AG04450 (cell line): ENCODE measurements around the gene HIVEP3. TPM values are rescaled to one million over a fixed set of nuclear protein-coding genes. Genes with fewer than 3 reads are reported as not detected.

Experiments
- CTCF ChIA-PET: fragments of 300-600, 350-600 bp; formaldehyde crosslinking; extraction: SDS; loops from one replicate; lab custom pipeline; 2022; ENCODE audit warnings: antibody characterized with exemption, inconsistent platforms; lab: Charles Lee
- POLR2A ChIA-PET: fragments of 350-600 bp; formaldehyde crosslinking; extraction: SDS; loops from one replicate; lab custom pipeline; 2021; ENCODE audit warnings: antibody characterized with exemption, inconsistent platforms; lab: Yijun Ruan, JAX
- DNase-seq: peaks from one replicate; pipeline ENCODE4 v3.0.0-alpha.2; 2011; ENCODE audit warnings: low read depth, low spot score
- H3K27ac ChIP-seq: one replicate; pipeline ENCODE4 v1.5.1; 2012; ENCODE audit warnings: low read depth, low read length, control low read depth
- H3K27me3 ChIP-seq: one replicate; pipeline ENCODE4 v1.6.0; 2012; ENCODE audit warnings: low read length; ENCODE audit not compliant: control insufficient read depth, insufficient read depth
- H3K4me3 ChIP-seq: 2 replicates; pipeline ENCODE4 v1.5.1; 2011; ENCODE audit warnings: mild to moderate bottlenecking, low read depth, low read length, control low read depth
- H3K9me3 ChIP-seq: 2 replicates; pipeline ENCODE4 v1.5.1; 2012; ENCODE audit warnings: low read length; ENCODE audit not compliant: control insufficient read depth, insufficient read depth
- CTCF ChIP-seq: IDR thresholded peaks from 2 replicates; pipeline ENCODE4 v1.5.1; 2011; ENCODE audit warnings: low read depth, low read length, control low read depth, inconsistent platforms
- polyA plus RNA-seq: library from polyadenylated mRNA; depleted of rRNA; stranded (reverse); fragments of >200 nt; gene quantifications from 2 replicates; pipeline ENCODE4 v1.2.3, GENCODE V29; 2011

HIVEP3 gene
- polyA plus RNA-seq, 1 experiment: 4.8 TPM

GRCh38 chr1:41891199-41891896, 27.4 kb downstream of the HIVEP3 start:
- CTCF ChIA-PET: interaction anchor here (0.7 to 2.1 kb wide), 6 partner anchors 12 to 375 kb away, joined by 3 to 13 read pairs (median 5); no protein-coding TSS in a partner anchor
- POLR2A ChIA-PET: no interaction called here
- H3K27me3 ChIP-seq: no peaks in the 10 kb centered on the region
- peak overlapping the region; percentile 57 for H3K4me3 ChIP-seq
- H3K9me3 ChIP-seq: no peaks in the 10 kb centered on the region
- no peak for DNase-seq
- H3K27ac ChIP-seq: peak overlapping the region; percentile 70
- peak; percentile 33 for TF ChIP-seq CTCF

GRCh38 chr1:41890825-41891198, 27.9 kb downstream of the HIVEP3 start:
- TF ChIP-seq CTCF: no peak
- CTCF ChIA-PET: interaction anchor here (1.0 to 1.9 kb wide), 2 partner anchors 145 to 282 kb away, joined by 6 to 9 read pairs; no protein-coding TSS in a partner anchor
- Histone ChIP-seq H3K4me3 (no peak overlapping the region), H3K9me3 (no peaks in the 10 kb centered on the region), H3K27me3 (no peaks in the 10 kb centered on the region), H3K27ac (peak overlapping the region; percentile 70)
- POLR2A ChIA-PET: no interaction called here
- DNase-seq: no peak

DNA sequence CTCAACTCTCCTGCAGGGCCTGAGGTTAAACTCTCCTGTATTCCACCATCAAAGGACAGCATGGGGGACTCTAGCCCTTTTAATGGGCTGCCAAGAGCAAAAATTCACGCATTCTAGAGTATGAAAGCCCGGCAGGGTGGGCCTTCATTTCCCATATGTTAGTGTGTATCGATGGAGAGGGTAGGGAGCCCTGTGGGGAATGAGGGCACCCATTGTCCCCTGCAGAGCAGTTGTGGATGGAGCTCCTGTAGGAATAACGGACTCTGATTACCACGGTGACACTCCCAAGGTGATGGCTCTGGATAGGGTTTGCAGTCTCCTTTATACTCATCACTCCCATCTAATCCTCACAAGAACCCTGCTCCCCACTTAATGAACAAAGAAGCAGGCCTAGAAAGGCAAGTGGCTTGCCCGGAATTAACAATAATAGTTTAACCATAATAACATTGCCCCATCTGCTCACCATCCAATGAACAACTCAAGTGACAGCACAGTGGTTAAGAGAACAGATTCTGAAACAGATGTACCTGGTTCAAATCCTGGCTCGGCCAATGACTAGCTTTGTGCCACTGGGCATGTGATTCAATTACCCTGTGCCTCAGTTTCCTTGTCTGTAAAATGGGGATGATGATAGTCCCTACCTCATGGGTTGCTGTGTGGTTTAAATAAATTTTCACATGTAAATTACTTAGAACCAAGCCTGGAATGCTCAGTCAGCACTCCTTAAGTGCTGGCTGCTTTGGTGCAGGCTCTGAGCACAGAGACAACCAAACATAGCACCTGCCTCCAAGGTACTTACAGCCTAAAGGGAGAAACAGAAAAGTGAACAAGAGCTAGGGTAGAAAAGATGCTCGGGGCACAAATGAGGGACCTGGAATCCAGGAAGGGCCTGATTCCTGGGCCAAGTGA, 29.0 kb downstream of the HIVEP3 start:
- no peak overlapping the region for H3K4me3 ChIP-seq
- H3K9me3 ChIP-seq: no peaks in the 10 kb centered on the region
- no peak for TF ChIP-seq CTCF
- no peaks in the 10 kb centered on the region for H3K27me3 ChIP-seq
- no peak overlapping the region for H3K27ac ChIP-seq
- POLR2A ChIA-PET: no interaction called here
- DNase-seq: no peak
- CTCF ChIA-PET: no interaction called here

GRCh38 chr1:41888756-41889155, 30.0 kb downstream of the HIVEP3 start:
- POLR2A ChIA-PET: no interaction called here
- Histone ChIP-seq H3K27me3 (no peaks in the 10 kb centered on the region), H3K27ac (no peak overlapping the region), H3K4me3 (no peak overlapping the region), H3K9me3 (no peaks in the 10 kb centered on the region)
- CTCF ChIA-PET: no interaction called here
- no peak for DNase-seq
- no peak for TF ChIP-seq CTCF

- TF ChIP-seq CTCF: no peak
- Histone ChIP-seq H3K9me3 (no peaks in the 10 kb centered on the region), H3K27ac (no peak overlapping the region), H3K27me3 (no peaks in the 10 kb centered on the region), H3K4me3 (no peak overlapping the region)
- ChIA-PET CTCF (no interaction called here), POLR2A (no interaction called here)
- no peak for DNase-seq
Observed at GRCh38 chr1:41887365-41887764, 31.4 kb downstream of the HIVEP3 start.
